Activated CD8-positive, alpha-beta T cell treated with anti-CD3 and anti-CD28 coated beads, Interleukin-2, amount 10 ng/mL, durations not matched to agents 7 days and 5 days (primary cell): ENCODE measurements around the gene NKX2-3. TPM values are rescaled to one million over a fixed set of nuclear protein-coding genes. Genes with fewer than 3 reads are reported as not detected.

Experiments
- ATAC-seq: fragments of 150-1000 bp; cut with Tn5 transposase; one replicate; pipeline ENCODE4 v1.10.0; 2021; ENCODE audit warnings: moderate library complexity
- CTCF ChIA-PET: fragments of 350-600 bp; sonication (Branson Sonifier 250); formaldehyde crosslinking; loops from one replicate; lab custom pipeline; 2021; ENCODE audit warnings: antibody characterized with exemption; lab: Charles Lee
- POLR2A ChIA-PET: fragments of 350-600 bp; sonication (Branson Sonifier 250); formaldehyde crosslinking; loops from one replicate; lab custom pipeline; 2021; ENCODE audit warnings: antibody characterized with exemption; lab: Charles Lee
- DNase-seq: peaks from one replicate; pipeline ENCODE4 v3.0.0-alpha.2; 2020
- H3K27ac Mint-ChIP-seq: one replicate; pipeline ENCODE4 v1.8.0; 2021; ENCODE audit warnings: mild to moderate bottlenecking, mixed read lengths
- H3K27me3 Mint-ChIP-seq: one replicate; pipeline ENCODE4 v1.8.0; 2021; ENCODE audit warnings: low read depth, mixed read lengths
- H3K36me3 Mint-ChIP-seq: one replicate; pipeline ENCODE4 v1.8.0; 2021; ENCODE audit warnings: low read depth, mixed read lengths
- H3K4me1 Mint-ChIP-seq: one replicate; pipeline ENCODE4 v1.8.0; 2021; ENCODE audit warnings: low read depth, mixed read lengths
- H3K4me3 Mint-ChIP-seq: one replicate; pipeline ENCODE4 v1.8.0; 2021; ENCODE audit warnings: mild to moderate bottlenecking, mixed read lengths
- H3K9me3 Mint-ChIP-seq: one replicate; pipeline ENCODE4 v1.8.0; 2022; ENCODE audit warnings: mixed read lengths; ENCODE audit not compliant: insufficient read depth
- total RNA-seq, 2 experiments: library from RNA; stranded (reverse); gene quantifications; one replicate each; pipeline ENCODE4 v1.2.3, GENCODE V29; 2021

The NKX2-3 gene
- total RNA-seq, 2 experiments from 2014 or later: not detected

- Mint-ChIP-seq H3K27me3 (peaks cover 86% of the 10 kb centered on the region), H3K36me3 (peaks cover 2% of the 10 kb centered on the region), H3K27ac (no peak overlapping the region), H3K4me1 (peaks cover 42% of the 10 kb centered on the region), H3K9me3 (no peaks in the 10 kb centered on the region), H3K4me3 (no peak overlapping the region)
- ATAC-seq: no peak
- ChIA-PET CTCF (interaction anchor here (1.0 kb wide), 1 partner anchor 13 kb away, joined by 3 read pairs; no protein-coding TSS in a partner anchor), POLR2A (no interaction called here)
- no peak for DNase-seq
Measured at GRCh38 chr10:99535764-99536337, 3.1 kb downstream of the NKX2-3 start.

GRCh38 chr10:99536338-99537085, 3.8 kb downstream of the NKX2-3 start:
- POLR2A ChIA-PET: no interaction called here
- peaks cover 85% of the 10 kb centered on the region for H3K27me3 Mint-ChIP-seq
- CTCF ChIA-PET: no interaction called here
- no peak overlapping the region for H3K27ac Mint-ChIP-seq
- peaks cover 2% of the 10 kb centered on the region for H3K36me3 Mint-ChIP-seq
- H3K4me3 Mint-ChIP-seq: peak overlapping the region; percentile 38
- ATAC-seq: no peak
- no peak for DNase-seq
- no peaks in the 10 kb centered on the region for H3K9me3 Mint-ChIP-seq
- peaks cover 37% of the 10 kb centered on the region for H3K4me1 Mint-ChIP-seq

- H3K27ac Mint-ChIP-seq: no peak overlapping the region
- peak overlapping the region; percentile 25 for H3K4me3 Mint-ChIP-seq
- peaks cover 33% of the 10 kb centered on the region for H3K4me1 Mint-ChIP-seq
- peaks cover 81% of the 10 kb centered on the region for H3K27me3 Mint-ChIP-seq
- ChIA-PET POLR2A (no interaction called here), CTCF (interaction anchor here (1.4 kb wide), 1 partner anchor 102 kb away, joined by 4 read pairs; no protein-coding TSS in a partner anchor)
- peaks cover 2% of the 10 kb centered on the region for H3K36me3 Mint-ChIP-seq
- H3K9me3 Mint-ChIP-seq: no peaks in the 10 kb centered on the region
- DNase-seq (peak; percentile 27), ATAC-seq (no peak)
Measured at GRCh38 chr10:99537086-99537988, 4.6 kb downstream of the NKX2-3 start.

- CTCF ChIA-PET: interaction anchor here (1.4 kb wide), 1 partner anchor 103 kb away, joined by 4 read pairs; no protein-coding TSS in a partner anchor
- POLR2A ChIA-PET: no interaction called here
- Mint-ChIP-seq H3K9me3 (no peaks in the 10 kb centered on the region), H3K27ac (no peak overlapping the region), H3K4me1 (peaks cover 24% of the 10 kb centered on the region), H3K27me3 (peaks cover 81% of the 10 kb centered on the region), H3K36me3 (peaks cover 2% of the 10 kb centered on the region), H3K4me3 (no peak overlapping the region)
- ATAC-seq: no peak
- DNase-seq: no peak
Measured at GRCh38 chr10:99537989-99538917, 5.5 kb downstream of the NKX2-3 start.

- H3K27me3 Mint-ChIP-seq: peaks cover 80% of the 10 kb centered on the region
- ChIA-PET POLR2A (no interaction called here), CTCF (interaction anchor here (1.4 kb wide), 1 partner anchor 104 kb away, joined by 4 read pairs; no protein-coding TSS in a partner anchor)
- ATAC-seq (no peak), DNase-seq (no peak)
- no peak overlapping the region for H3K27ac Mint-ChIP-seq
- H3K9me3 Mint-ChIP-seq: no peaks in the 10 kb centered on the region
- H3K36me3 Mint-ChIP-seq: peaks cover 2% of the 10 kb centered on the region
- no peak overlapping the region for H3K4me3 Mint-ChIP-seq
- peaks cover 23% of the 10 kb centered on the region for H3K4me1 Mint-ChIP-seq
Measured at GRCh38 chr10:99539120-99539519, 6.4 kb downstream of the NKX2-3 start.

GRCh38 chr10:99539820-99540219, 7.1 kb downstream of the NKX2-3 start:
- ATAC-seq (no peak), DNase-seq (no peak)
- no peak overlapping the region for H3K27ac Mint-ChIP-seq
- ChIA-PET CTCF (no interaction called here), POLR2A (no interaction called here)
- H3K27me3 Mint-ChIP-seq: peaks cover 77% of the 10 kb centered on the region
- peaks cover 16% of the 10 kb centered on the region for H3K4me1 Mint-ChIP-seq
- H3K4me3 Mint-ChIP-seq: no peak overlapping the region
- H3K36me3 Mint-ChIP-seq: no peaks in the 10 kb centered on the region
- no peaks in the 10 kb centered on the region for H3K9me3 Mint-ChIP-seq

- no peak for DNase-seq
- ATAC-seq: no peak
- Mint-ChIP-seq H3K36me3 (no peaks in the 10 kb centered on the region), H3K27me3 (peaks cover 79% of the 10 kb centered on the region), H3K4me1 (peaks cover 14% of the 10 kb centered on the region), H3K9me3 (no peaks in the 10 kb centered on the region), H3K27ac (no peak overlapping the region), H3K4me3 (no peak overlapping the region)
- ChIA-PET POLR2A (no interaction called here), CTCF (no interaction called here)
Measured at GRCh38 chr10:99540306-99540656, 7.5 kb downstream of the NKX2-3 start.

- Mint-ChIP-seq H3K4me1 (peaks cover 11% of the 10 kb centered on the region), H3K27me3 (peaks cover 80% of the 10 kb centered on the region), H3K4me3 (no peak overlapping the region), H3K9me3 (no peaks in the 10 kb centered on the region), H3K36me3 (no peaks in the 10 kb centered on the region), H3K27ac (no peak overlapping the region)
- CTCF ChIA-PET: no interaction called here
- peak; percentile 40 for ATAC-seq
- POLR2A ChIA-PET: no interaction called here
- no peak for DNase-seq
Measured at GRCh38 chr10:99540657-99541531, 8.2 kb downstream of the NKX2-3 start.

- Mint-ChIP-seq H3K4me3 (no peak overlapping the region), H3K36me3 (no peaks in the 10 kb centered on the region), H3K9me3 (no peaks in the 10 kb centered on the region), H3K4me1 (peaks cover 2% of the 10 kb centered on the region), H3K27me3 (peaks cover 75% of the 10 kb centered on the region), H3K27ac (no peak overlapping the region)
- DNase-seq (no peak), ATAC-seq (no peak)
- ChIA-PET CTCF (interaction anchor here (1.3 to 2.2 kb wide), 2 partner anchors 16 to 108 kb away, joined by 6 to 8 read pairs; no protein-coding TSS in a partner anchor), POLR2A (no interaction called here)
Measured at GRCh38 chr10:99544322-99544721, 11.6 kb downstream of the NKX2-3 start.

- H3K4me3 Mint-ChIP-seq: no peak overlapping the region
- no peaks in the 10 kb centered on the region for H3K4me1 Mint-ChIP-seq
- ChIA-PET POLR2A (no interaction called here), CTCF (interaction anchor here (0.9 to 1.6 kb wide), 3 partner anchors 11 to 112 kb away, joined by 3 to 8 read pairs (median 4); no protein-coding TSS in a partner anchor)
- no peak for ATAC-seq
- no peak for DNase-seq
- no peaks in the 10 kb centered on the region for H3K36me3 Mint-ChIP-seq
- peaks cover 72% of the 10 kb centered on the region for H3K27me3 Mint-ChIP-seq
- H3K9me3 Mint-ChIP-seq: no peaks in the 10 kb centered on the region
- H3K27ac Mint-ChIP-seq: no peak overlapping the region
Measured at GRCh38 chr10:99548041-99548530, 15.3 kb downstream of the NKX2-3 start.
